Measurements from ENCODE around the gene RTL5.

- TF ChIP-seq, protein P1, sequence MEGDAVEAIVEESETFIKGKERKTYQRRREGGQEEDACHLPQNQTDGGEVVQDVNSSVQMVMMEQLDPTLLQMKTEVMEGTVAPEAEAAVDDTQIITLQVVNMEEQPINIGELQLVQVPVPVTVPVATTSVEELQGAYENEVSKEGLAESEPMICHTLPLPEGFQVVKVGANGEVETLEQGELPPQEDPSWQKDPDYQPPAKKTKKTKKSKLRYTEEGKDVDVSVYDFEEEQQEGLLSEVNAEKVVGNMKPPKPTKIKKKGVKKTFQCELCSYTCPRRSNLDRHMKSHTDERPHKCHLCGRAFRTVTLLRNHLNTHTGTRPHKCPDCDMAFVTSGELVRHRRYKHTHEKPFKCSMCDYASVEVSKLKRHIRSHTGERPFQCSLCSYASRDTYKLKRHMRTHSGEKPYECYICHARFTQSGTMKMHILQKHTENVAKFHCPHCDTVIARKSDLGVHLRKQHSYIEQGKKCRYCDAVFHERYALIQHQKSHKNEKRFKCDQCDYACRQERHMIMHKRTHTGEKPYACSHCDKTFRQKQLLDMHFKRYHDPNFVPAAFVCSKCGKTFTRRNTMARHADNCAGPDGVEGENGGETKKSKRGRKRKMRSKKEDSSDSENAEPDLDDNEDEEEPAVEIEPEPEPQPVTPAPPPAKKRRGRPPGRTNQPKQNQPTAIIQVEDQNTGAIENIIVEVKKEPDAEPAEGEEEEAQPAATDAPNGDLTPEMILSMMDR (IDR thresholded peaks at IDR 0.05) = no peak
- TF ChIP-seq EP300 (IDR thresholded peaks at IDR 0.05) = no peak
- TF ChIP-seq POLR2A (IDR thresholded peaks at IDR 0.05) = no peak
Observed at GRCh38 chrX:72114807-72115206, 16.9 kb downstream of the RTL5 start.
